GM19023 (cell line): ENCODE data around the gene CT45A7.
"Not testable (repeated sequence)": the region's sequence is repeated elsewhere in the genome, so short reads cannot be mapped to it uniquely, and the experiment has no call there.

Source experiments
- ATAC-seq: cut with Tn5 transposase; IDR thresholded peaks from one replicate; pipeline ENCODE4 v1.9.1; 2021; ENCODE audit warnings: mild to moderate bottlenecking, moderate library complexity; ENCODE audit not compliant: unreplicated experiment

CT45A7 gene, protein sequence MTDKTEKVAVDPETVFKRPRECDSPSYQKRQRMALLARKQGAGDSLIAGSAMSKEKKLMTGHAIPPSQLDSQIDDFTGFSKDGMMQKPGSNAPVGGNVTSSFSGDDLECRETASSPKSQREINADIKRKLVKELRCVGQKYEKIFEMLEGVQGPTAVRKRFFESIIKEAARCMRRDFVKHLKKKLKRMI

GRCh38 chrX:135837180-135837579 is at the start of gene CT45A7:
TSS of gene CT45A7 (minus strand) at chrX:135837280. CDS start at chrX:135833533, 3,747 bp downstream.
- ATAC-seq = not testable (repeated sequence)

- not testable (repeated sequence) for ATAC-seq
Measured at GRCh38 chrX:135882741-135883140, 45.7 kb upstream of the CT45A7 start.

DNA sequence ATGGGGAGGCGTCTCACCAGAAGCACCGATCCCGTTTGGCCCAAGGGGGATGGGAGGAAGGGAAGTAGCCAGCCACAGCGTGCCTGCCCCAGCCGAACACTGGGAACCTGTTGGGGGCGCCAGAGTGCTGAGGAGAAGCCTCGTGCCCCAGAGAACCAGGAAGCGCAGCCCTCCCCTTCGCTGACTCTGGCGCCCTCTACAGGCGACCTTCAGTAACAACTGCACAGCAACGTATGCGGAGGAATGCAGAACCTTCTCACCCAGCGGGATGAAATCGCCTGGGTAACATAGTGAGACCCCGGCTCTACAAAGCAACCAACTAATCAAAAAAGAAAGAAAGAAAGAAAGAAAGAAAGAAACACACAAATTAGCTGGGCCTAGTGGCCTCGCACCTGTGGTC is 34.6 kb upstream of the CT45A7 start, which contains the start of gene CT45A9:
CT45A9 (minus strand) TSS at position 101 of the 400 bp plus-strand sequence. CDS start 3,751 bp downstream, outside the sequence.
- not testable (repeated sequence) for ATAC-seq

DNA sequence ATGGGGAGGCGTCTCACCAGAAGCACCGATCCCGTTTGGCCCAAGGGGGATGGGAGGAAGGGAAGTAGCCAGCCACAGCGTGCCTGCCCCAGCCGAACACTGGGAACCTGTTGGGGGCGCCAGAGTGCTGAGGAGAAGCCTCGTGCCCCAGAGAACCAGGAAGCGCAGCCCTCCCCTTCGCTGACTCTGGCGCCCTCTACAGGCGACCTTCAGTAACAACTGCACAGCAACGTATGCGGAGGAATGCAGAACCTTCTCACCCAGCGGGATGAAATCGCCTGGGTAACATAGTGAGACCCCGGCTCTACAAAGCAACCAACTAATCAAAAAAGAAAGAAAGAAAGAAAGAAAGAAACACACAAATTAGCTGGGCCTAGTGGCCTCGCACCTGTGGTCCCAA is 17.4 kb upstream of the CT45A7 start, which contains the start of gene CT45A8:
CT45A8 (minus strand) TSS at position 101 of the 400 bp plus-strand sequence. CDS start 3,755 bp downstream, outside the sequence.
- not testable (repeated sequence) for ATAC-seq

GRCh38 chrX:135819912-135820311 is 17.2 kb downstream of the CT45A7 start, which contains the start of gene CT45A2:
TSS of gene CT45A2 (minus strand) at chrX:135820012. CDS start at chrX:135816265, 3,747 bp downstream.
- not testable (repeated sequence) for ATAC-seq

DNA sequence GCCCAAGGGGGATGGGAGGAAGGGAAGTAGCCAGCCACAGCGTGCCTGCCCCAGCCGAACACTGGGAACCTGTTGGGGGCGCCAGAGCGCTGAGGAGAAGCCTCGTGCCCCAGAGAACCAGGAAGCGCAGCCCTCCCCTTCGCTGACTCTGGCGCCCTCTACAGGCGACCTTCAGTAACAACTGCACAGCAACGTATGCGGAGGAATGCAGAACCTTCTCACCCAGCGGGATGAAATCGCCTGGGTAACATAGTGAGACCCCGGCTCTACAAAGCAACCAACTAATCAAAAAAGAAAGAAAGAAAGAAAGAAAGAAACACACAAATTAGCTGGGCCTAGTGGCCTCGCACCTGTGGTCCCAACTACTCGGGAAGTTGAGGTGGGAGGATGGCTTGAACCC is 34.4 kb downstream of the CT45A7 start, which contains the start of gene CT45A6:
CT45A6 (minus strand) TSS at position 101 of the 400 bp plus-strand sequence. CDS start 3,794 bp downstream, outside the sequence.
- not testable (repeated sequence) for ATAC-seq

DNA sequence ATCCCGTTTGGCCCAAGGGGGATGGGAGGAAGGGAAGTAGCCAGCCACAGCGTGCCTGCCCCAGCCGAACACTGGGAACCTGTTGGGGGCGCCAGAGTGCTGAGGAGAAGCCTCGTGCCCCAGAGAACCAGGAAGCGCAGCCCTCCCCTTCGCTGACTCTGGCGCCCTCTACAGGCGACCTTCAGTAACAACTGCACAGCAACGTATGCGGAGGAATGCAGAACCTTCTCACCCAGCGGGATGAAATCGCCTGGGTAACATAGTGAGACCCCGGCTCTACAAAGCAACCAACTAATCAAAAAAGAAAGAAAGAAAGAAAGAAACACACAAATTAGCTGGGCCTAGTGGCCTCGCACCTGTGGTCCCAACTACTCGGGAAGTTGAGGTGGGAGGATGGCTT is 51.7 kb downstream of the CT45A7 start, which contains the start of gene CT45A5:
CT45A5 (minus strand) TSS at position 101 of the 400 bp plus-strand sequence. CDS start 3,774 bp downstream, outside the sequence.
- not testable (repeated sequence) for ATAC-seq
